ENCODE data around the gene TRIM47. TPM values are rescaled to one million over a fixed set of nuclear protein-coding genes. Genes with fewer than 3 reads are reported as not detected.

Gene TRIM47
- total and polyA plus RNA-seq, 2 of the 13 experiments (the other 11 are each of a cell fraction or from before 2014, with no cell fraction given) = 33.5 to 82.0 TPM

GRCh38 chr17:75848523-75849278, 29.7 kb downstream of the TRIM47 start (continued):
- no peak for TF ChIP-seq HNF1A (IDR thresholded peaks at IDR 0.05; ENCODE audit: low read depth)
- peak; percentile 78; the same call in 1 of the 2 replicates for TF ChIP-seq HNF1A (CRISPR knock-in tag; IDR thresholded peaks at IDR 0.05; ENCODE audit: borderline replicate concordance)
- peak; percentile 10; the same call in 1 of the 2 replicates for TF ChIP-seq MAZ (IDR thresholded peaks at IDR 0.05; ENCODE audit: borderline replicate concordance, low read depth, low read length)
- TF ChIP-seq MAZ (CRISPR knock-in tag; IDR thresholded peaks at IDR 0.05; ENCODE audit: low read depth) = no peak
- TF ChIP-seq HDAC1 (CRISPR knock-in tag; IDR thresholded peaks at IDR 0.05) = peak; percentile 89
- TF ChIP-seq, protein P1, sequence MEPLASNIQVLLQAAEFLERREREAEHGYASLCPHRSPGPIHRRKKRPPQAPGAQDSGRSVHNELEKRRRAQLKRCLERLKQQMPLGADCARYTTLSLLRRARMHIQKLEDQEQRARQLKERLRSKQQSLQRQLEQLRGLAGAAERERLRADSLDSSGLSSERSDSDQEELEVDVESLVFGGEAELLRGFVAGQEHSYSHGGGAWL (CRISPR knock-in tag; IDR thresholded peaks at IDR 0.05) = peak; percentile 15
- no peak for TF ChIP-seq PREB (CRISPR knock-in tag; IDR thresholded peaks at IDR 0.05)
- peak; percentile 62 for TF ChIP-seq AHDC1 (CRISPR knock-in tag; IDR thresholded peaks at IDR 0.05; ENCODE audit: borderline replicate concordance)
- TF ChIP-seq ARID4A (CRISPR knock-in tag; IDR thresholded peaks at IDR 0.05; ENCODE audit: borderline replicate concordance) = peak; percentile 51; the same call in 1 of the 2 replicates
- peak; percentile 9; the same call in 1 of the 2 replicates for TF ChIP-seq ZNF331 (CRISPR knock-in tag; IDR thresholded peaks at IDR 0.05)
- 0 out of 2 replicates have a peak, but pooled peaks have one; percentile 33 for TF ChIP-seq ZSCAN21 (CRISPR knock-in tag; IDR thresholded peaks at IDR 0.05; ENCODE audit: borderline replicate concordance)

Data from HepG2 (cell line).